SK-N-SH (cell line): ENCODE measurements around the gene CD59. TPM values are rescaled to one million over a fixed set of nuclear protein-coding genes. Genes with fewer than 3 reads are reported as not detected.

ENCODE experiments used
- CTCF ChIA-PET: fragments of 300-600, 350-600 bp; formaldehyde crosslinking; extraction: SDS; loops from one replicate; lab custom pipeline; 2021; lab: Yijun Ruan, JAX
- POLR2A ChIA-PET: fragments of 350-600 bp; sonication (Branson Sonifier 250); formaldehyde crosslinking; extraction: SDS; loops from one replicate; lab custom pipeline; 2020; ENCODE audit warnings: antibody characterized with exemption, inconsistent platforms; lab: Yijun Ruan, JAX
- DNase-seq: peaks from one replicate; pipeline ENCODE4 v3.0.0; 2012
- H2AFZ ChIP-seq: fragments of 200-600 bp; sonication (generic); 2 replicates; pipeline ENCODE4 v1.8.1; 2016; ENCODE audit warnings: antibody characterized with exemption, mild to moderate bottlenecking, low read depth
- H3F3A ChIP-seq: fragments of 200-600 bp; sonication (generic); replicated peaks from 2 replicates; pipeline ENCODE3; 2016; ENCODE audit warnings: antibody characterized with exemption, mild to moderate bottlenecking; ENCODE audit not compliant: insufficient read depth
- H3K27ac ChIP-seq, 2 experiments: fragments of 200-500 bp in 1 of 2; fragments of 200-600 bp in 1 of 2; sonication (Bioruptor generic) in 1 of 2; sonication (generic), shearing (Covaris generic) in 1 of 2; 2 replicates each; pipeline versions ENCODE4 v1.5.1 to v1.6.1; 2014 to 2016; ENCODE audit warnings: low read depth in 2 of 2, inconsistent platforms in 1 of 2, low read length in 1 of 2, mild to moderate bottlenecking in 1 of 2, mixed read lengths in 1 of 2
- H3K27me3 ChIP-seq: fragments of 200-600 bp; sonication (generic), shearing (Covaris generic); 2 replicates; pipeline ENCODE4 v1.6.1; 2016; ENCODE audit warnings: mixed run types; ENCODE audit not compliant: insufficient read depth
- H3K36me3 ChIP-seq, 2 experiments: fragments of 200-500 bp in 1 of 2; fragments of 200-600 bp in 1 of 2; sonication (Bioruptor generic) in 1 of 2; sonication (generic) in 1 of 2; replicated peaks in 1 of 2; 2 replicates each; pipeline versions ENCODE3 to v1.5.1; 2014 to 2016; ENCODE audit warnings: low read length in 1 of 2, mild to moderate bottlenecking in 1 of 2; ENCODE audit not compliant: insufficient read depth in 2 of 2, control insufficient read depth in 1 of 2
- H3K4me1 ChIP-seq, 2 experiments: fragments of 200-500 bp in 1 of 2; fragments of 200-600 bp in 1 of 2; sonication (Bioruptor generic) in 1 of 2; sonication (generic), shearing (Covaris generic) in 1 of 2; 2 replicates each; pipeline versions ENCODE4 v1.5.1 to v1.6.1; 2014 to 2016; ENCODE audit warnings: low read depth in 1 of 2, low read length in 1 of 2, mixed run types in 1 of 2; ENCODE audit not compliant: insufficient read depth in 2 of 2, control insufficient read depth in 1 of 2
- H3K4me2 ChIP-seq: fragments of 200-600 bp; sonication (generic), shearing (Covaris generic); 2 replicates; pipeline ENCODE4 v1.6.1; 2017; ENCODE audit warnings: mixed run types
- H3K4me3 ChIP-seq, 2 experiments: fragments of 200-500 bp in 1 of 2; fragments of 200-600 bp in 1 of 2; sonication (Bioruptor generic) in 1 of 2; sonication (generic), shearing (Covaris generic) in 1 of 2; 2 replicates each; pipeline versions ENCODE4 v1.5.1 to v1.8.1; 2014 to 2016; ENCODE audit warnings: low read depth in 2 of 2, inconsistent platforms in 1 of 2, low read length in 1 of 2, mild to moderate bottlenecking in 1 of 2, mixed read lengths in 1 of 2, moderate library complexity in 1 of 2
- H3K79me2 ChIP-seq: fragments of 200-600 bp; sonication (generic); 2 replicates; pipeline ENCODE4 v1.8.1; 2017; ENCODE audit warnings: mild to moderate bottlenecking; ENCODE audit not compliant: insufficient read depth
- H3K9ac ChIP-seq: fragments of 200-600 bp; sonication (generic); 2 replicates; pipeline ENCODE4 v1.6.1; 2017; ENCODE audit warnings: mixed run types
- H3K9me2 ChIP-seq: fragments of 200-600 bp; sonication (generic); 2 replicates; pipeline ENCODE4 v1.6.1; 2017; ENCODE audit warnings: mixed run types
- H3K9me3 ChIP-seq: fragments of 200-600 bp; sonication (generic); 2 replicates; pipeline ENCODE4 v1.6.1; 2017; ENCODE audit warnings: mixed run types, mild to moderate bottlenecking, moderate library complexity
- H4K20me1 ChIP-seq: fragments of 200-600 bp; sonication (generic); 2 replicates; pipeline ENCODE4 v1.6.1; 2017; ENCODE audit warnings: mild to moderate bottlenecking, mixed run types; ENCODE audit not compliant: insufficient read depth
- ELF1 ChIP-seq: IDR thresholded peaks from 2 replicates; pipeline ENCODE4 v1.4.0; 2012
- EP300 ChIP-seq, 2 experiments: IDR thresholded peaks; 2 replicates each; pipeline versions ENCODE4 v1.4.0 to v1.6.1; 2012; ENCODE audit warnings: borderline replicate concordance in 1 of 2, low read depth in 1 of 2, low read length in 1 of 2
- FOSL2 ChIP-seq: IDR thresholded peaks from 2 replicates; pipeline ENCODE4 v1.4.0; 2012; ENCODE audit warnings: low read depth, mild to moderate bottlenecking, moderate library complexity, borderline replicate concordance
- GABPA ChIP-seq: IDR thresholded peaks from 2 replicates; pipeline ENCODE4 v1.4.0; 2012; ENCODE audit warnings: low read depth, mild to moderate bottlenecking
- GATA2 ChIP-seq: sonication (generic); formaldehyde crosslinking; IDR thresholded peaks from 2 replicates; pipeline ENCODE4 v1.5.0; 2020; ENCODE audit warnings: mild to moderate bottlenecking, missing genetic modification reagents
- JUND ChIP-seq: IDR thresholded peaks from 2 replicates; pipeline ENCODE4 v1.4.0; 2012
- MAX ChIP-seq: IDR thresholded peaks from 2 replicates; pipeline ENCODE4 v1.4.0; 2012; ENCODE audit warnings: low read depth
- MEF2A ChIP-seq: IDR thresholded peaks from 2 replicates; pipeline ENCODE4 v1.4.0; 2012; ENCODE audit warnings: low read depth, borderline replicate concordance
- PBX3 ChIP-seq: IDR thresholded peaks from 2 replicates; pipeline ENCODE4; 2012
- RCOR1 ChIP-seq: fragments of 150-350 bp; IDR thresholded peaks from 2 replicates; pipeline ENCODE4 v1.6.1; 2017; ENCODE audit warnings: antibody characterized with exemption, low read length
- RFX5 ChIP-seq: IDR thresholded peaks from 2 replicates; pipeline ENCODE4 v1.6.1; 2012; ENCODE audit warnings: mild to moderate bottlenecking, improper control_type of control experiment, low read length
- SIN3A ChIP-seq: IDR thresholded peaks from 2 replicates; pipeline ENCODE4 v1.6.1; 2012; ENCODE audit warnings: low read depth, mild to moderate bottlenecking, low read length, moderate library complexity, borderline replicate concordance
- SMC3 ChIP-seq: IDR thresholded peaks from 2 replicates; pipeline ENCODE4 v1.6.1; 2012; ENCODE audit warnings: low read depth, low read length, improper control_type of control experiment
- TCF12 ChIP-seq: IDR thresholded peaks from 2 replicates; pipeline ENCODE4 v1.4.0; 2012
- TEAD4 ChIP-seq: IDR thresholded peaks from 2 replicates; pipeline ENCODE4 v1.4.0; 2012; ENCODE audit warnings: mild to moderate bottlenecking, borderline replicate concordance; ENCODE audit not compliant: insufficient read depth
- USF2 ChIP-seq: fragments of 150-350 bp; IDR thresholded peaks from 2 replicates; pipeline ENCODE4 v1.6.1; 2017; ENCODE audit warnings: antibody characterized with exemption, low read length, low read depth, borderline replicate concordance
- YY1 ChIP-seq: IDR thresholded peaks from 2 replicates; pipeline ENCODE4 v1.4.0; 2012; ENCODE audit warnings: low read depth, mild to moderate bottlenecking
- WGBS: methylation state at CpG from one replicate; pipeline ENCODE4 v1.1.6; 2017; ENCODE audit warnings: low lambda C conversion rate; 5-methylcytosine and 5-hydroxymethylcytosine counted together
- polyA plus RNA-seq, 3 experiments: library from polyadenylated mRNA; depleted of rRNA; stranded (reverse); fragments of >200 nt; gene quantifications; 2 replicates each; pipeline ENCODE4 v1.2.3, GENCODE V29; 2012
- TF ChIP-seq, protein P1 (sequence below): fragments of 150-350 bp; IDR thresholded peaks from 2 replicates; pipeline ENCODE4 v1.6.1; 2016; ENCODE audit warnings: mild to moderate bottlenecking, low read depth, low read length
- TF ChIP-seq, protein P2 (sequence below): IDR thresholded peaks from 2 replicates; pipeline ENCODE4 v1.4.0; 2012; ENCODE audit warnings: low read depth, borderline replicate concordance

CD59 gene
- polyA plus RNA-seq, 1 of the 3 experiments (the other 2 are of a cell fraction): 616 TPM

- no peak for TF ChIP-seq TEAD4
Observed at GRCh38 chr11:33785609-33786008, 49.4 kb upstream of the CD59 start (continued).

DNA sequence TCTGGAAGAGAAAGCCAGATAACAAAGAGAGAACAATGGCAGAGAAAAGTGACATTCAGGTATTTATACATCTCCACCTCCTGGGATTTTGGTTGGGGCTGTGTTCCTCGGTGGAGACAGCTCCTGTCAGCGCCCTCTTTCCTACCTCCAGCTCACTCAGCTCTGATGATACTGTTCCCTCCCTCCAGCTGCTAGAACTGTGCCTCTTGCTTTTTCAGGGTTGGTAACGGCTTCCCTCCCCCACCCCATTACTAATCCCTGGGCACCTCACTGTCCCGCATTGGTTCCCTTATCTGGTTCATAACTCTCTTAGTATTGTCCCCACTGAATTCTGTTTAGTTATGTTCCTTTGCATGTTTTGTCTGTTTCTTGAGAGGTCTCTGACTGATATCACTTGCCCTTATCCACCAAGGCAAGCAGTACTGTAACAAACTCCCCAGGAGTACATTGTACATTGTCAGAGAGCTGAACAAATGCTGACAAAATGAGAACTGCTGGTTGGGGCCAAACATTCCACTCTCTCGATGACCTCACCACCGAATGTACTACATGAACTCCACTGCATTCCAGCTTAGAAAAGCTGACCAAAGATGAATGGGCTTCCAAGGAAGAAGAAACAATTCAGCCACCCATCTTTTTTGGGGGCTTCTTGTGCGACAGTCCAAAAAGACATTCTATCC lies 43.8 kb upstream of the CD59 start:
- Histone ChIP-seq H3F3A (no peaks in the 10 kb centered on the region), H3K9me2 (no peaks in the 10 kb centered on the region), H3K4me3 (no peak overlapping the region), H3K9ac (no peak overlapping the region), H4K20me1 (no peaks in the 10 kb centered on the region), H3K4me1 (peaks cover 20 to 34% of the 10 kb centered on the region in 2 experiments; a peak in 3 of 4 replicates), H3K9me3 (no peaks in the 10 kb centered on the region), H3K79me2 (no peaks in the 10 kb centered on the region), H2AFZ (peak overlapping the region; percentile 50; the same call in 1 of the 2 replicates), H3K27me3 (no peaks in the 10 kb centered on the region; the same call in 1 of the 2 replicates), H3K4me2 (peak overlapping the region; percentile 36; the same call in 1 of the 2 replicates), H3K36me3 (no peaks in the 10 kb centered on the region), H3K27ac (peak overlapping the region in 1 of 2 experiments; percentile 34; a peak in 1 of 4 replicates)
- ChIA-PET POLR2A (no interaction called here), CTCF (interaction anchor here (1.8 to 2.6 kb wide), 2 partner anchors 49 to 55 kb away, joined by 4 to 9 read pairs; no protein-coding TSS in a partner anchor)
- 72% methylated on average over 7 of the region's 7 CpGs for WGBS
- DNase-seq: no peak
- TF ChIP-seq, protein P1, sequence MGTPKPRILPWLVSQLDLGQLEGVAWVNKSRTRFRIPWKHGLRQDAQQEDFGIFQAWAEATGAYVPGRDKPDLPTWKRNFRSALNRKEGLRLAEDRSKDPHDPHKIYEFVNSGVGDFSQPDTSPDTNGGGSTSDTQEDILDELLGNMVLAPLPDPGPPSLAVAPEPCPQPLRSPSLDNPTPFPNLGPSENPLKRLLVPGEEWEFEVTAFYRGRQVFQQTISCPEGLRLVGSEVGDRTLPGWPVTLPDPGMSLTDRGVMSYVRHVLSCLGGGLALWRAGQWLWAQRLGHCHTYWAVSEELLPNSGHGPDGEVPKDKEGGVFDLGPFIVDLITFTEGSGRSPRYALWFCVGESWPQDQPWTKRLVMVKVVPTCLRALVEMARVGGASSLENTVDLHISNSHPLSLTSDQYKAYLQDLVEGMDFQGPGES: no peak
- peak; percentile 27; the same call in 1 of the 2 replicates for TF ChIP-seq FOSL2
- 0 out of 2 replicates have a peak, but pooled peaks have one; percentile 14 for TF ChIP-seq TCF12

DNA sequence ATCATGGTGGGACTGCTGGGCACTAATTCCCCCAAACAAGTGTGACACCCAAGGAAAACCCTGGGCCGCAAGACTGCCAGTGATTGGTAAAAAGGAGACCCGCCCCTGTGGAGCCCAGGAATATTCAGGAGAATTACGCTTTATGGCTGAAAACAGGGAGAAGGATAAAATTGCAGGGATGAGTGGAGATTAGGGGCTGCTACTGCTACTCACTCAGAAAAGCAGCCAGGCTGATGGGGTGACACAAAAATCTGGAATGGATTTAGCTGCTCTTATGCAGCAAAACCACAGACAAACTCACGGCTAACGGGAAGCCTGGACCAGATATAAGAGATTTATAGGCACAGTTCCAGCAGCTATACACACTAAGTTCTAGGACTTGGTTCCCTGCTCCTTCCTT lies 42.5 kb upstream of the CD59 start:
- Histone ChIP-seq H3K9me3 (no peaks in the 10 kb centered on the region), H3K79me2 (peaks cover 5% of the 10 kb centered on the region), H3K27me3 (no peaks in the 10 kb centered on the region; the same call in 1 of the 2 replicates), H4K20me1 (no peaks in the 10 kb centered on the region), H3K36me3 (no peaks in the 10 kb centered on the region), H3K4me3 (no peak overlapping the region; a peak in 1 of 4 replicates), H3K4me1 (peaks cover 23 to 35% of the 10 kb centered on the region in 2 experiments; a peak in 3 of 4 replicates), H3K9me2 (no peaks in the 10 kb centered on the region), H3K4me2 (peak overlapping the region; percentile 57; the same call in 1 of the 2 replicates), H3F3A (no peaks in the 10 kb centered on the region), H3K9ac (no peak overlapping the region), H3K27ac (peak overlapping the region in 1 of 2 experiments; percentile 47; a peak in 2 of 4 replicates), H2AFZ (peak overlapping the region; percentile 86)
- ChIA-PET CTCF (interaction anchor here (0.6 to 2.6 kb wide), 3 partner anchors 30 to 50 kb away, joined by 3 to 9 read pairs (median 4); no protein-coding TSS in a partner anchor), POLR2A (interaction anchor here (0.6 to 1.6 kb wide), 2 partner anchors 24 to 26 kb away, joined by 3 to 6 read pairs; no protein-coding TSS in a partner anchor)
- peak; percentile 67 for DNase-seq
- WGBS: 15% methylated on average over 5 of the region's 5 CpGs
- no peak for TF ChIP-seq GABPA
- no peak for TF ChIP-seq YY1
- TF ChIP-seq MEF2A: no peak
- no peak for TF ChIP-seq EP300 (IDR thresholded peaks at IDR 0.05; ENCODE audit: borderline replicate concordance in 1 of 2, low read depth in 1 of 2, low read length in 1 of 2)
- TF ChIP-seq, protein P2, sequence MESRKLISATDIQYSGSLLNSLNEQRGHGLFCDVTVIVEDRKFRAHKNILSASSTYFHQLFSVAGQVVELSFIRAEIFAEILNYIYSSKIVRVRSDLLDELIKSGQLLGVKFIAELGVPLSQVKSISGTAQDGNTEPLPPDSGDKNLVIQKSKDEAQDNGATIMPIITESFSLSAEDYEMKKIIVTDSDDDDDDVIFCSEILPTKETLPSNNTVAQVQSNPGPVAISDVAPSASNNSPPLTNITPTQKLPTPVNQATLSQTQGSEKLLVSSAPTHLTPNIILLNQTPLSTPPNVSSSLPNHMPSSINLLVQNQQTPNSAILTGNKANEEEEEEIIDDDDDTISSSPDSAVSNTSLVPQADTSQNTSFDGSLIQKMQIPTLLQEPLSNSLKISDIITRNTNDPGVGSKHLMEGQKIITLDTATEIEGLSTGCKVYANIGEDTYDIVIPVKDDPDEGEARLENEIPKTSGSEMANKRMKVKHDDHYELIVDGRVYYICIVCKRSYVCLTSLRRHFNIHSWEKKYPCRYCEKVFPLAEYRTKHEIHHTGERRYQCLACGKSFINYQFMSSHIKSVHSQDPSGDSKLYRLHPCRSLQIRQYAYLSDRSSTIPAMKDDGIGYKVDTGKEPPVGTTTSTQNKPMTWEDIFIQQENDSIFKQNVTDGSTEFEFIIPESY: no peak
- TF ChIP-seq RFX5: peak; percentile 66; the same call in 1 of the 2 replicates
- TF ChIP-seq RCOR1: peak; percentile 47; the same call in 1 of the 2 replicates
- peak; percentile 62 for TF ChIP-seq PBX3
- TF ChIP-seq SIN3A: peak; percentile 46; the same call in 1 of the 2 replicates
- peak; percentile 55 for TF ChIP-seq TCF12
- TF ChIP-seq MAX: no peak
- TF ChIP-seq ELF1: no peak
- TF ChIP-seq USF2: no peak
- peak; percentile 66 for TF ChIP-seq JUND
- TF ChIP-seq TEAD4: no peak
- TF ChIP-seq SMC3: no peak
- TF ChIP-seq GATA2 (CRISPR knock-in tag): peak; percentile 20; the same call in 1 of the 2 replicates
